Measurements from ENCODE around the gene TNFAIP8L3.

TNFAIP8L3 gene

DNA sequence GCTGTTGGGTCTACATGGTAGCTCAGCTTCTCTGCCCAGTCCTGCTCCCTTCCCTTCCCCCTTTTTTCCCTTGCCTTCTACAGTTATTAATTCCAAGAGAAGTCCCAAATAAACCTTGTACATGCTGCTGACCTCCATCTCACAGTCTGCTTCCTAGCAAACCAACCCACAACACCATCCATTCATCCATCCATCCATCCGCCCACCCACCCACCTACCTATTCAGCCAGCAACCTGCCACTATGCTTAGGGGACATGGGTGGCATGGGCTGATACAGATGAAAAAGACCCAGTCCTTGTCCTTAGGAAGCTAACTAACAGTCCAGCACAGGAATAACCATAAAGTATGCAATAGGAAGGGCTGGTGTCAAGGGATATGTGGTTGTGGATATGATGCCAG, 5.7 kb downstream of the TNFAIP8L3 start:
- no peak for DNase-seq

DNA sequence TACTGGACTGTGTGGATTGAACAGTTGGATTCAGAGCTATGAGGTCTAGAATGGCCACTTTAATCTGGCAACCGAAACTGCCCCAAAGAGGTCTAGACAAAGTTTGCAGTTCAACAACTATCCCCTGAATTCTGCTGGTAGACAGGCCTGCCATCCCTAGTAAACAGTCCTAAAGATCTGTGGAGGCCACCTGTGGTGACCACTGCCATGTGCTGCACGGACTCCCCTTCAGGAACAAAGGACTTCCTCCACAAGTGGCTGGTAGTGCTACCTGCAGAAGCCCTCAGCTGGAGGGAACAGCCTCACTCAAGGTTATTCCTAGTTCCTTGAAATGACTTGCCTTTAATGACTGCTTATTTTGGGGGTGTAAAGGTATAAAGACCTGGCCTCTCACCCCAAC, 6.1 kb downstream of the TNFAIP8L3 start:
- DNase-seq = no peak

DNA sequence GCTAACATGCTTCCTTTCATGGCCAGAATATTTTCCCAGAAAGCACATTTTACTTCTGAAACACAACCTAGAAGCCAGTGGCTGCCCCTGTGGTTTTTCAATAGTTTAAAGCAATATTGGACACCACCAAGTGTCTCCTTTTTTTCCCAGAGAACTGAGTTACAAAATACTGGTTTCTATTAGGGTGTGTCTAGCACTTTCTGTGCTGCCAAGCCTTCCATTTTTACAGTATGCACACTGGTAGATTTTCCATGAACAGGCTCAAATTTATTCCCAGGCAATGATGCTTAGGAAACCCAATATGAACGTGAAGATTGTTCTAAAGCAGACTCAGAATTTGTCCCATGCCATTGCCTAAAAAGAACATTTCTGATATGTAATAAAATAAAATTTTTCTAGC, 7.2 kb downstream of the TNFAIP8L3 start:
- no peak for DNase-seq

DNA sequence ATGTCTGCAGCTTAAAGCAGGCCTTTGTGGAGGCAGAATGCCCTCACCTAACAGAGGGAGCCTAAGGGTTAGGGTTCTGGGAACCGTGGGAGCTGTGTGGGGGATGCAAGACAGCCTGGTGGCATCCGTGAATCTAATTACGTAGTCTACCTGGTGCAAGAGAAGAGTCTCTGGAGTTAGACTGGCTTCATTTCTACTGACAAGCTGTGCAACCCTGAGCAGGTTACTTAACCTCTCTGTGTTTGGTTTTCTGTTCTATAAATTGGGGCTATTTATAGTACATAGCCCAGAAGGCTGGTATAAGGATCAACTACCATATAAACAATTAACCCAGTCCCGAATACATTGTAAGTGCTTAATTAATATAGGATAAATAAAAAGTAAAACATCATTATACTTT, 8.3 kb downstream of the TNFAIP8L3 start:
- DNase-seq = no peak

DNA sequence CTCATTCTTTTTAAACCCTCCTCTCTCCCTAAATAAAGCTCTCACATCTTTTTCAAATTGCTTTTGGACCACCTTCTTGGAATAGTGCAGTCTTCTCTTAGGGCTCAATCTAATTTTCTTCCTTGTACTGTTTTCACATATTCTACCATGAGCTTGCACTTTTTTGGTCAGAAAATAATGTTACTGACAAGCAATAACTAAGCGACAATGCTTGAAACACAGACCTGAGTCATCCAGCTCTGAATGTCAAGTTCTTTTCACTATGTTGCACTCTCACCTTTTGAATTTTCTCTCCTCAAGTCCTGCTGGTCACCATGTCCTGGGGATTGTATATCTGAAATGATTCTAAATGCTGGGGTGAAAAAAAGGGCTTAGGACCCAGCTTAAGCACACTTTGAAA, 8.9 kb downstream of the TNFAIP8L3 start:
- no peak for DNase-seq

DNA sequence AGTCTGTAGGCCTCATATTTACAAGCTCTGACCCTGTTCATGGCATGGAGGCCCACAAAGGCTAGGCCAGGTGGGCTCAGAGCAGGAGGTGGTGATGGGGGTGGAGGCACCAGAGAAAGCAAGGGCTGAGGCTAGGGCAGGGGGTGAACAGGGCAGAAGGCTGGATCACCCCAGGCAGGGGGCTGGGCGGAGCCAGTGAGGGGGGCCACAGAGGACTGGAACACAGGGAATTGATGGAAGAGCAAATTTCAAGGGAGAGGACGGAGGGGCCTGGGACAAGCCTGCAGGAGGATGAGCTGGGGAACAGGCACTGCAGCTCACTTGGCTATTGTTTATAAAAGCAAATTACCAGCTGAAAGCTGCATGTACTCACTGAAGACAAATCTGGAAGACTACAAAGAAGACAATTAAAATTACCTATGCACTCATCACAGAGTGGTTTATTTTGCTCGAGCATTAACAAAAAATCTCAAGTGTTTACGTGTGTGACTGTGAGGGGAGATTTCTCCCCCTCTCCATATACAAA, 11.0 kb downstream of the TNFAIP8L3 start:
- DNase-seq = no peak

DNA sequence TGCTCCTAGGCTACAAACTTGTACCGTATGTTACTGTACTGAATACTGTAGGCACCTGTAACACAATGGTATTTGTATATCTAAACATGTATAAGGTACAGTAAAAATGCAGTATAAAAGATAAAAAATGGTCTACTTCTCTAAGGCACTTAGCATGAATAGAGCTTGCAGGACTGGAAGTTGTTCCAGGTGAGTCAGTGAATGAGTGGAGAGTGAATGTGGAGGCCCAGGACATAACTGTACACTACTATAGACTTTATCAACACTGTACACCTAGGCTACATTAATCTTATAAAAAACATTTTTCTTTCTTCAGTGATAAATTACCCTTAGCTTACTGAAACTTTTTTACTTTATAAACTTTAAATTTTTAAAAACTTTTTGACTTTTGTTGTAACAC, 12.5 kb downstream of the TNFAIP8L3 start:
- no peak for DNase-seq

DNA sequence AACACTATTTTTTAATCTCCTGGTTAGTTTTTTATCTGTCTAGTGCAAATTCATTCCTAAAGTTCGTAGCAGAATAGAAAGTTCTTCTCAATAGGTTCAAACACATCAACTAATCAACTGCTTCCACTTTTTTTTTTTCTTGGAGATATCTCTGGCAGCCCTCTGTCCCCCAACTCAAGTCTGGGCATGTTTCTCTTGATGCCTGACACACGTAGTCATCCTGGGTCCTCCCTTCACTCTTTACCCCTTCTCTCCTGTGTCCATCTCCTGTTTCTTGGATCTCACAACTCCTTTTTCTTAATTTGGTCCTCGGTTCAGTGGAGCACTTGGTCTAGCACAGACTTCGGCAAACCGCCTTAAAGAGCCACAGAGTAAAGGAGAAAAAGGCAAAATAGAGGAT, 14.4 kb downstream of the TNFAIP8L3 start:
- no peak for DNase-seq

DNA sequence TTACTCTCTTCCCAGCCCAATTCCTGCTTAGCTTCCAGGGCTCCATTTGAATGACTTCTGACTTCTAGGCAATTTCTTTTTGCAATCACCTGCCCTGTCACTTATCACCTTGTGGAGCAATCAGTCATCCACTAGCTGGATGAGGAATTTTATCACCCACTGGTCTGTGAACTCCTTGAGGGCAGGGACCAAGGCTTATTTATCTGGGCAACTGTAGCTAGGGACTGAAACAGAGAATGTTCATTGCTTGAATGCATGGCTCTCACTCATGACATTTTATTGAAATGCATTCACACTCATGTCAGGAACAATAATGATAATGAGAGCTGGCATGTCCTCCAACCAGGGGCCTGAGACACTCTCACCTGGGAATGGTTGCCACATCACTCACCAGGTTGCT, 15.5 kb downstream of the TNFAIP8L3 start:
- DNase-seq = no peak

DNA sequence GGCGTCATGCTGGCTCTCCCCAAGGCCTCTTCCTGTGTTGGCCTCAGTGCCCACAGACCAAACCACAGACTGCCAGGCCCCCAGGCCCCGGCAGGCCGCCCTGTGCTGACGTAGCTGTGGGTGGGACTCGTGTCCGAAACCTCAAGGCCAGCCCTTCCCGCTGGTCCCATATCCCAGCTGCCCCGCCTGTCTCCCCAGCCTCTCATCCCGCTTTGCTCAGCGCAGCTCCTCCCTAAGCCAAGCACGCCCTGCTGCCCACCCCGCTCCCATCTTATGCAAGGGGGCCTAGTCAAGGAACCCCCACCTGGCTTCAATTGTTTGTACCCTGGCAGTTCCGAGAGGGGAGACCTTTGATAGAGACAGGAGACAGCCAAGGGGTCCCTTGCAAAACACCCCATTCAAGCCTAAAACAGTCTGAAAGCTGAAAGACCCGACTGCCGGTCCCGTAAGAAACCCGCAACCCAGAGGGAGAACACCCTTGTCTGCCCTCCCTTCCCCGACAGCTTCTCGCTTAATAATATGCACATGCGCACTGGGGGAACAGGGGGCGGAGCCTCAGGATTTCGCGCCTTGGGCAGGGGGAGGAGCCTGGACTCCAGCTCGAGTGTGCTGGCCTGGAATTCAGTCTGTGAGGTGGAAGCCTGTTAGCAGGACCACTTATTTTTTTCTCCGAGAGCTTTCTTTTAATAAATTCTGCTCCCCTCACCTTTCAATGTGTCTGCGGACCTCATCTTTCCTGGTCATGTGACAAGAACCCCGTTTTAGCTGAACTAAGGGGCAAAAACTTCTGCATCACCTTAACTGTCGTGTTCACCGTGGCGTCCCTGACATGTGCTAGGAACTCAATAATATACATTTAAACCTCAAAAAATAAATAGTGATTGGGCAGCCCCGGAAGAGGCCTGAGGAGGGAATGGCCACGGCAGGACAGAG, 17.2 kb downstream of the TNFAIP8L3 start:
- DNase-seq = peak in 3 of 5 donors; percentile 10 to 58 (median 25)

DNA sequence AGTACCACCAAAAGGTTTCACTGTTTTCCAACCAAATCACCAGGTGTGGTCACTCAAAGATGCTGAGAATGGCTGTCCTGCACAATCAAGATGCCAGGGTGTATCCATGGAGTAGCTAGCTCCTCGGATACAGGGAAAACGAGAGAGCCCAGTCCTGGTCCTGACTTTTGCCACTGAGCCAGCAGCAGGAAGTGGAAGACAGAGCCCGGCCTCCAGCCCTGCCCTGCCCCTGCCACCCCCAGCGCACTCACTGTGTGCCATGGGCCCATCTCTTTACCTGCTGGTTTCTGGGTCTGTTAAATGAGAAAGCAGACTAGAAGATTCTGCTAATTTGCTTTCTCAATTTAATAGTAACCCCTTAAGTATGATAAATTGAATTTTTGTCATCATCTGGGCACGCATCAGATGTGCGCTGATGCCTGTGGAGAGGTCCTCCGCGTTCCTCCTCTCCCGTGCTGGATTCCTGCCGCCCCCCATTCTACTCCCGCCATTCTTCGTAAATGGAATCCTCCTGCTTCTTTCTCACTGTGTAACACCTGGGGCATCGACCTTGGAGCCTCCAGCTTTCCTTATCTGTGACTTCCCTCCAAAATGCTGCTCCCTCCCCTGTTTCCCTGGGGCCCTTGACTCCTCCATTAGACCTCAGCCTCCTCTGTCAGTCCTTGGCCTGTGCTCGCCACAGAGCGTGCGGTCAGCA, 18.0 kb downstream of the TNFAIP8L3 start:
- DNase-seq = no peak

DNA sequence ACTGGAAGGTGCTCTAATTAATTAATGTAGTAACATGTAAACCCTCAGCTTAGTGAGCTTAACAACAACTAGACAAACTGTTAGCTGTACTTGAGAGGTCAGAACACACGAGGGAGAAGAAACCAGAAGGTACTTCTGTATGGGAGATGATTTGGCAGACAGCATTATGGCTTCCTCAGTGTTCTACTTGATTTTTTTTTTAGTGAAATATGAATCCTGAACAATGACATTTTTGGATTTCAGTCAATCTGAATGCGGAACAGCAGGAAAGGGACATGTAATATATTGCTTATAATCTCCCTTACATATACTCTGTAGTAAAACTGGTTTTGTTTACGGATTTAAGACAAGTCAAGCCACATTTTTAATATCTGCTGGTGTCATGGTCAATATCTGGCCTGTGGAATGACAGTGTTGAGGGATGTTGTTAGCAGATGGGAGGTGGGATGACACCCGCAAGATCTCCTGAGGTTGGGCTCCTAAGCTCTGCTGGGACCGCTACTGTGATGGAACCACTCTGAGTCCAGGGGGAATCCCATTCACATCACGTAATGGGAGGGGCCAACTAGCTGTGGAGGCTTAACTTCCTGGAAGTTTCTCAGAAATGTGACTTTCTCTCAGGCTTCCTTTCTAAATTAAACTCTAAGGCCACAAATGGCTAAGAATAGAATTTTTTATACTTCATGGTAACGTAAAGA, 18.7 kb downstream of the TNFAIP8L3 start:
- DNase-seq = peak in 1 of 5 donors; percentile 31

DNA sequence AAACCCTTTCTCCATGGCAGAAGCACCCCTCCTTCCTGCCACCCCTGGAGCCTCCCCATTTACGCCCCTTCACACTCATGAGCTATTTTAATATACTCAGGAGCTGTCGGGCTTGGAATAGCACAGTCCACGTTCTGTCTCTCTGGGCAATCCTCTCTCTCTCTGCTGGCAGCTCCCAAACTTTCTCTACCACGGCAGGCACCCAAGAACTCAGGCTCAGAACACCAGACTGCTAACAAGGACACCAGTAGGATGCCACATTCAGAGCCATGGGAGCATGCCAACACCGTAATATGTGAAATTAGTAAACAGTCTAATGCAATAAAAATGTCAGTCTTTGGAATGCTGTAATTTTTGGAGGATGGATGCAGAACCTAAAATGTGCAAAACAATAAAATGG, 19.3 kb downstream of the TNFAIP8L3 start:
- DNase-seq = no peak

DNA sequence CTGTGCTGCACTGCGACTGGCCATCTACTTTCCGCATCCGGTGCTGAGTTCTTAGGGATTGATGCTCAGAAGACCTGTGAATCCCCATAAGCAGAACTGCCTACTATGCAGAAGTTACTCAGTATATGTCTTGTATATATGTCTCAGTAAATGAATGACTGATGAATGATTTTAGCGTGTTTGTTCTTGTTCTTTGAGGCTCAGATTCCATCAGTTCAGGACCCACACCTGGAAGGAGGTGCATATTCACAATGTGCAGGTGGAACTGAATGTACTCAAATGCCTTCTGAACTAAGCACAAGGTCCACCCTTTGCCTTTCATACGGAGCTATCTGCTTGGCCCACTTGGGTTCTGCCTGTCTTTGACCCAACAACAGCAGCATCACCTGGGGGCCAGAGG, 19.8 kb downstream of the TNFAIP8L3 start:
- DNase-seq = no peak

DNA sequence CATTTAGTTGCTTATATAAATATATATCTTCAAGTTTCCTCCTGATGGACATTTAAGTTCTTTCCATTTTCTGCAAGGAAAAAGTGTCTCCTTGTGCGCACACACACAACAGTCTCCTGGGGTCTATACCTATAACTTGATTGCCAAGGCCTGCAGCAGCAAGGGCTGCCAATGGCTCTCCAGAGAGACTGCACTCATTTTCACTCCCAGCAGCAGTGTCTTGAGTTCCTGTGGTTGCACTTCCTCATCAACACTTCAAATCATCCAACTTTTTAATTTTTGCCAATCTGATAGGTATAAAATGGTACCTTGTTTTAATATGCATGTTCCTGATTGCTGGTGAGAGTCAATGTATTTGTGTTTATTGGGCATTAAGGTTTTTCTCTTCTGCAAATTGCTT, 23.1 kb downstream of the TNFAIP8L3 start:
- no peak for DNase-seq

DNA sequence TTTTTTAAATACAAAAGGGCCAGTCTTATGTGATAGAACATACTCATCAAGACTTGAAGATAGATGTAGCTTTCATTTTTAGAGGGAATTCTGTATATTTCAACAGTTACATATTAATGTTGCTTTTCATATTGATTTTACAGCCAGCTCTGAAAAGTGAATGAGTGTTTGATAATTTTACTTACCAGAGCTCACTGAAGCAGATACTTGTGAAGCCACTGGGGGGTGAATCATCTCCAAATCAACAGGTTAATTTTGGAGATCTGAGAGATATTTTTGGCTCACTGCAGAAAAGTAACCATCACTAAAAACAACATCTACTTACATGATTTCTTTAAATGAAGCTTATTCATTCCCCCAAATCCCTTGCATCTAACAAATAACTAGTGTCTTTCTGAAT, 24.7 kb downstream of the TNFAIP8L3 start:
- DNase-seq = no peak

DNA sequence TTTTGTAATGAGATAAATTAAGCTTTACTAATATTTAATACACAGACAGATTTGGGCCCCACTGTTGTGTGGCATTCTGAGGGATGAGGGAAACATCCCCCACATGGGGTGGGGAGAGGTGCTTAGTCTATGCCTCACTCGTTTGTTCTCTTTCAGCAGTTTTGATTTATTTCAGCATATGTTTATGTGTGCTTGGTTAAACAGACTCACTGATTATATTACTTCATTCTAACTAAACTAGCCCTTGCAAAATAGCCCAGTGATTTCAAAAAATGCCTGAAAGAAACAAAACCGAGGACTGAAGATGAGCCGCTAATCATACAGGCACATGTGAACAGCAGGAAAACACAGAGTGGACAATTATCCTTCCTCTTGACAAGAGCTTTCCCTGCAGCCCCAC, 27.2 kb downstream of the TNFAIP8L3 start:
- DNase-seq = no peak

DNA sequence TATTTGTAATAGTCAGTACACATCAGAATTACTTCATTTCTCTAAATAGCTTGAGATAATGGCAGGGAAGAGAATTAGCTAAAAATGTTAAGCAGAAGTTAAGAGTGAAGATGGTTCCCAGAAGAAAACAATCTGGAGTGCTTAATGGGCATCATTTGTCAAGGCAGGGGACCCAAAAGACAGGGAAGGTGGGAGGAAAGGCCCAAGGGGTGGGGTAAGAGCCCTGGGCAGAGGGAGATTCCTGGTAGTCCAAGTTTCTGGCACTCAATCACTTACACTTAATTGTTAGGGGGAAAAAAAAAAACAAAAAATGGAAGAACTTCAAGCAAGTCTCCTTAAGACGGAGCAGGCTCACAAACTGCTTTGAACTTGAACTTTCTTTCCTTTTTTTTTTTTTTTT, 28.9 kb downstream of the TNFAIP8L3 start:
- DNase-seq = no peak

DNA sequence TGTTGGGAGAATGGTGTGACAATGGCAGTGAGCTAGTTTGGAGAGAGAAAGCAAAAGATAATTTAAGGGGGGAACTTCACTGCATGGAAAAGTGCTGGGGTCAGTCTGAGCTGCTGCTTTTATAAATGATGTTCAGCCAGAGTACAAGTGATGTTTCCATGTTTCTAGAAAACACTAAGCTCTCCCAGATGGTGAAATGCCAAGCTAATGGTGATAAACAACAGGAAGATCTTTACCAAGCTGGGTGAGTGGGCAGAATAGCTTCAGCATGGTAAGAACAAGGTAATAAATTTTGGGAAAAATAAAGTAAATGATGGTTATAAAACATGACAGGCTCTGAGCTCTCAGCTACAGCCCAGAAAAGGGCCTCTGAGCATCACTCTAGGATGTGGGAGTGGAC, 29.4 kb downstream of the TNFAIP8L3 start:
- DNase-seq = no peak

DNA sequence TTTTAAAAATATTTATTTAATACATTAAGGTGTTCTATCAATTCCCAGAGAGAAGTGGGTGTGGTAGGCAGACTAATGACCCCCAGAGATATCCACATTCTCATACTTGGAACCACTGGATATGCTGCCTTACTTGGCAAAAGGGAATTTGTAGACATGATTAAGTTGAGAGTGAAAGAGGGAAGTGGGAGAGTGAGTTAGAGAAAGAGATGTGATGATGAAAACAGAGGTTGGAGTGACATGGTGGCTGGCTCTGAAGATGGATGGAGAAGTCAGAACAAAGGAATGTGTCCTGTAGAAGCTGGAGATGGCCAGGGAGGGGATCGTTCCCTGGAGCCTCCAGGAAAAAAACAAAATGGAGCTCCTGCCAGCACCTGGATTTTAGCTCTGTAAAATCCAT, 32.0 kb downstream of the TNFAIP8L3 start:
- DNase-seq = no peak

DNA sequence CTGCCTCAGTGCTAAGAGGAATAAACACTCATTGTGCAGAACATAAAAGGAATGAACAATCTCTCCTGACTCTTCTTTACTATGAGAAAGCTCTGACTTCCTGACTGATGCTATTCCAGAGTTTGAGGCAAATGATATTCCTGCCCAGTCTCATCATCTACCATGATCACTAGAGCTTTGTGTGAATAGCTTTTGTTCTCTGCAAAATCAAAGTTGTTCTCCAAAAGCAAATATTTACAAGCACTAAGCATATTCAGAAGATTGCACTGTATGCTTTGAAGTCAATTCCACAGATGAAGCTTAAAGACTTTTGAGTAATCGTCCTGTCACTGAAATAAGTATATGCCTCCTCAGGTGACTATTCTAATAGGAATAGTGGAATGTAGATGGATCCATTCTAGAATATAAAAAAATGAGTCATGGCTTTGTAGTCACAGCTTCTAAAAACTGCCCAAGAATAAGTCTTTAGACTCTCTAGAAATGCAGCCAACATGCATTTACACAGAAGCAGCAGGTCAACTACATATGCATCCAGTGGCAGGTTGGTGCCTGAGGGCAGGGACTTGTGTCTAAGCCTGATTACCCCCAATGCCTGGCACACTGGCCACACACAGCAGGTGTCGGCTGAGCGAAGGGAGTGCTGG, 34.6 kb downstream of the TNFAIP8L3 start:
- DNase-seq = no peak

DNA sequence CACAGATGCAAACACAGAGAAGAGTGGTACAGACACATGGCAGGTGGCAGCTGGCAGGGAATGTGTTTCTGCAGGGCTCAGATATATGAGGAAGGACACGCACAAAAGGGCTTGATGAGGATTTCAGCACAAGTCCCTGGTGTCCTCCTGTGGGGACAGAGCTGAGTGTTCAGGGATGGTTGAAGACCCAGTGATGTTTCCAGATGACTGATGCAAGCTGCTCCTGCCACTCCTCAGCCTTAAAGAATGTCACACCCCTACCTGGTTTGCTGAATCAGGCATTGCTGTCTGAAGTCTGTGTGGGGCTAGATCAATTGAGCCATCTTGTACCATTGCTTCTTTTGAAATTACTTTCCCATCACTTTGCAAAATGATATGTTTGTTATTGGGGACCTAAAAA, 40.2 kb downstream of the TNFAIP8L3 start:
- no peak for DNase-seq

DNA sequence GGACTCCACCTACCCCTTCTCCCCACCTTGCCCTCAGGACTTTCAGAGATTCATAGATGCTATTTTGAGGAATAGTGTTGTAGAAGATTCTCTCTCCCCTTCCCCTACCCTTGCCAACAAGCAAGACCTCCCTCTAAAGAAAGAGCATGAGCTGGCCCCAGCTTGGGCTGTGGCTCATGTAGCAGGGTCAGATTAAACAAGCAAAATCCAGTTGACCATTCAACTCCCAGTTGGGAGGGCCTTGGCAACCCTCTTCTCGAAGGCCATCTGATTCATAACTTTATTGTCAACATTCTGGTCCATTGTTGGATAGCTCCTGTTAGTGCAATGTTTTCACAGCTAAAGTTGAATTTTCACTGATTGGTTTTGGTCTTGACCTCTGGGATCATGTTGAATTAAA, 41.1 kb downstream of the TNFAIP8L3 start:
- DNase-seq = no peak

Data from T-helper 1 cell (primary cell).